GM10266 (cell line): Measurements from ENCODE around the gene C3orf49.

ENCODE experiments used
- DNase-seq: peaks from one replicate; pipeline ENCODE4 v3.0.0; 2012; ENCODE audit errors: extremely low spot score
- TF ChIP-seq, protein P1 (sequence below): IDR thresholded peaks from 2 replicates; pipeline ENCODE4 v1.5.1; 2012; ENCODE audit warnings: mild to moderate bottlenecking, low read depth; ENCODE audit not compliant: control insufficient read depth, insufficient read depth; ENCODE audit errors: missing control alignments

Gene C3orf49

DNA sequence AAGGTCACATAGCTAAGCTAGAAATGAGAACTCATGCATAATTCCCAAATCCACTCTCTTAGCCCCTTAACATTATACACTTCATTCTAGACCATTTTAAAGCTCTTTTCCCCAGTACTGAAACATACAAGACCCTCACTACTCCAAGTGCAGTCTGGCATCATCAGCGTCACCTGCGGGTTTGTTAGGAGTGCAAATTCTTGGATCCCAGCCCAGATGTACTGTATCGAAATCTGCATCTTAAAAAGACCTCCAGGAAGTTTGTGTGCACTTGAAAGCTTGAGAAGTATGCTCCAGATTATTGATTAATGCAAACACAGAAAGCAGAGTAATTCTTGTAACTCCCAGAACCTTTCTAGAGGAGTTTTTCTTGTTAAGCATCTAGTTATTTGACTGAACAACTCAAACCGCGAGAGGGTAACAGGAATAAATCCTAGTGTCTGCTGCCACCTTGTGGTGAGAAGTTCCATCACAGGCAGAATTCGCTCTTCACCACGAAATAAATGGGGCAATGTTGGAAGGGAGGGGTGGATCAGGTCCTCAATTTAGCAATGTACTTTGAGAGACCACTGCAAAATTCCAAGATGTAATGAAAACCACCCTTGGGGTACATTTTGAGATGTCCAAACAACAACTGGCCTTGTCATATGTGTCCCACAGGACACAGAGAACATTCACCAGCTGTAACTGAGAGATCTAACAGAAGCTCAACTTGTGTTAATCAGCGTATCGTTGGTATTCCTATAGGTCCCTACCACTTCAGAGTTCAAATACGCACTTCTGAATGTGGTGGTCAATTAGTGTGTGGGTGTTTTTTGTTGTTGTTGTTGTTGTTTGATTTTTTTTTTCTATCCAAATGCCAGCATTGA is 583 bp upstream of the C3orf49 start:
- peak; percentile 20 for DNase-seq
- TF ChIP-seq, protein P1, sequence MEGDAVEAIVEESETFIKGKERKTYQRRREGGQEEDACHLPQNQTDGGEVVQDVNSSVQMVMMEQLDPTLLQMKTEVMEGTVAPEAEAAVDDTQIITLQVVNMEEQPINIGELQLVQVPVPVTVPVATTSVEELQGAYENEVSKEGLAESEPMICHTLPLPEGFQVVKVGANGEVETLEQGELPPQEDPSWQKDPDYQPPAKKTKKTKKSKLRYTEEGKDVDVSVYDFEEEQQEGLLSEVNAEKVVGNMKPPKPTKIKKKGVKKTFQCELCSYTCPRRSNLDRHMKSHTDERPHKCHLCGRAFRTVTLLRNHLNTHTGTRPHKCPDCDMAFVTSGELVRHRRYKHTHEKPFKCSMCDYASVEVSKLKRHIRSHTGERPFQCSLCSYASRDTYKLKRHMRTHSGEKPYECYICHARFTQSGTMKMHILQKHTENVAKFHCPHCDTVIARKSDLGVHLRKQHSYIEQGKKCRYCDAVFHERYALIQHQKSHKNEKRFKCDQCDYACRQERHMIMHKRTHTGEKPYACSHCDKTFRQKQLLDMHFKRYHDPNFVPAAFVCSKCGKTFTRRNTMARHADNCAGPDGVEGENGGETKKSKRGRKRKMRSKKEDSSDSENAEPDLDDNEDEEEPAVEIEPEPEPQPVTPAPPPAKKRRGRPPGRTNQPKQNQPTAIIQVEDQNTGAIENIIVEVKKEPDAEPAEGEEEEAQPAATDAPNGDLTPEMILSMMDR = peak; percentile 83

DNA sequence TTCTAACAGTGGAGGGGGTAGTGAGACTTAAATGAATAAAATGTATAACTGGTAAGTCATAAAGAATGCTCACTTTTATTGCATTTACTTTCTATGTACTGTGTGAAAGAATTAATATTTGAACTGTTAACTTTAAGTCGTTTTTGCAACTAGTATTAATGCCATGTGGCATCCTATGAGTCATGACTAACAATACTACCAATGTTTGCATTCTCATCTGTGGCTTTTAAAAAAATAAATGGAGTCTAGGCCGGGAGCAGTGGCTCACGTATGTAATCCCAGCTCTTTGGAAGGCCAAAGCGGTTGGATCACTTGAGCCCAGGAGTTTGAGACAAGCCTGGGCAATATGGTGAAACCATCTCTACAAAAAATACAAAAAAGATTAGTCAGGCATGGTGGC is 5.2 kb downstream of the C3orf49 start:
- DNase-seq = no peak
- TF ChIP-seq, protein P1 = no peak

DNA sequence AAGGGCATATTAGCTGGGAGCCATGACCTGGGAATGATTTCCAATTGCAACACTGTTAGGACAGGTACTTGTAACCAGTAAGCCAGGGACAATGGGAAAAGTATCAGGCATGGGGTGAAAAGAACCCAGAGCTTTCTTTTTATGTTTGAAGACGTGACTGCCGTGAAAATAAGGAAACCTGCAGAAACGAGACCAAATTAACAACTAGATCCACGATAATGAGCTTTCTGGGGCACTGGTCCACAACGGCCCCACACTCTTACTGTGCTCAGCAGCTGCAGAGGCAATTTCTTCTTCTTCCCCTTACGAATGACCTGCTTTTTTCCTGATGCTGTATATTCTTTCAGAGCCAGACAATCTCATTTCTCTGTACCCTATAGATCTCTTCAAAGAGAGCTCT is 11.4 kb downstream of the C3orf49 start:
- DNase-seq = no peak
- TF ChIP-seq, protein P1 = no peak

GRCh38 chr3:63832395-63832794 is 13.3 kb downstream of the C3orf49 start:
- no peak for DNase-seq
- TF ChIP-seq, protein P1 = no peak

DNA sequence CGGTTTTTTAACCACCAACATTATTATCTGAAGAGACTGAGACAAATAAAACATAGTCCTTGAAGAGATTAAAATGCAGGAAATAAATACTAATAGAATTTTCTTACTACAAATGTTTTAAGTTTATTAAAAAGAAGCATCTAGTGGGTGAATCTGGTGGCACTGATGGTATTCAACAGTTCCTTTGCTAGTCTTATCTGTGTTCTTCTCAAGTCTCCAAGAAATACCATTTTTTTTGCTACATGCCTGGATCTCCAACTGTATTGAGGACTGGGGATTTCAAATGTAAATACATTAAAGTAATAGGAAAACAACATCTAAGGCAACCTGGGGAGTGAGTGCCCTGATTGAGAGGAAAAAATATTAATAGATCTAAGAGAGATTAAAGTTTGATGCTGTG is 22.6 kb downstream of the C3orf49 start:
- TF ChIP-seq, protein P1 = no peak
- DNase-seq = no peak

DNA sequence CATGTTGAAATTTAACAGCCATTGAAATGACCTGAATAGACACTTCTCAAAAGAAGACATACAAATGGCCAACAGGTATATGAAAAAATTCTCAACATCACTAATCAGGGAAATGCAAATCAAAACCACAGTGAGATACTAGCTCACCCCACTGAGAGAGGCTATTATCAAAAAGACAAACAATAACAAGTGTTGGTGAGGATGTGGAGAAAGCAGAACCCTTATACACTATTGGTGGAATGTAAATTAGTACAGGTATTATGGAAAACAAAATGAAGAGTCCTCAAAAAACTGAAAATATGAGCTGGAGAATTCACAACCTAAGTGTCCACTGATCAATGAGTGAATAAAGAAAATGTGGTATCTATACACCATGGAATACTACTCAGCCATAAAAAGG is 23.0 kb downstream of the C3orf49 start:
- TF ChIP-seq, protein P1 = no peak
- DNase-seq = no peak

GRCh38 chr3:63845215-63845614 is 26.1 kb downstream of the C3orf49 start:
- TF ChIP-seq, protein P1 = no peak
- no peak for DNase-seq
